ENCODE data around the gene ZNF225.

- TF ChIP-seq, protein P1, sequence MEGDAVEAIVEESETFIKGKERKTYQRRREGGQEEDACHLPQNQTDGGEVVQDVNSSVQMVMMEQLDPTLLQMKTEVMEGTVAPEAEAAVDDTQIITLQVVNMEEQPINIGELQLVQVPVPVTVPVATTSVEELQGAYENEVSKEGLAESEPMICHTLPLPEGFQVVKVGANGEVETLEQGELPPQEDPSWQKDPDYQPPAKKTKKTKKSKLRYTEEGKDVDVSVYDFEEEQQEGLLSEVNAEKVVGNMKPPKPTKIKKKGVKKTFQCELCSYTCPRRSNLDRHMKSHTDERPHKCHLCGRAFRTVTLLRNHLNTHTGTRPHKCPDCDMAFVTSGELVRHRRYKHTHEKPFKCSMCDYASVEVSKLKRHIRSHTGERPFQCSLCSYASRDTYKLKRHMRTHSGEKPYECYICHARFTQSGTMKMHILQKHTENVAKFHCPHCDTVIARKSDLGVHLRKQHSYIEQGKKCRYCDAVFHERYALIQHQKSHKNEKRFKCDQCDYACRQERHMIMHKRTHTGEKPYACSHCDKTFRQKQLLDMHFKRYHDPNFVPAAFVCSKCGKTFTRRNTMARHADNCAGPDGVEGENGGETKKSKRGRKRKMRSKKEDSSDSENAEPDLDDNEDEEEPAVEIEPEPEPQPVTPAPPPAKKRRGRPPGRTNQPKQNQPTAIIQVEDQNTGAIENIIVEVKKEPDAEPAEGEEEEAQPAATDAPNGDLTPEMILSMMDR (conservative IDR thresholded peaks at IDR 0.05; ENCODE audit: low read depth, low read length), result no peak
- TF ChIP-seq EZH2 (IDR thresholded peaks at IDR 0.05; ENCODE audit: borderline replicate concordance, low read depth, low read length, poor library complexity, severe bottlenecking), result no peak
These were observed 688 bp downstream of the ZNF225 start for GRCh38 chr19:44113784-44114390.

All from A673 (cell line).